ENCODE data around the gene CXCR6. TPM values are rescaled to one million over a fixed set of nuclear protein-coding genes. Genes with fewer than 3 reads are reported as not detected.

Gene CXCR6
- polyA plus RNA-seq, 2 of the 4 experiments (the other 2 are of a cell fraction), result not detected

DNA sequence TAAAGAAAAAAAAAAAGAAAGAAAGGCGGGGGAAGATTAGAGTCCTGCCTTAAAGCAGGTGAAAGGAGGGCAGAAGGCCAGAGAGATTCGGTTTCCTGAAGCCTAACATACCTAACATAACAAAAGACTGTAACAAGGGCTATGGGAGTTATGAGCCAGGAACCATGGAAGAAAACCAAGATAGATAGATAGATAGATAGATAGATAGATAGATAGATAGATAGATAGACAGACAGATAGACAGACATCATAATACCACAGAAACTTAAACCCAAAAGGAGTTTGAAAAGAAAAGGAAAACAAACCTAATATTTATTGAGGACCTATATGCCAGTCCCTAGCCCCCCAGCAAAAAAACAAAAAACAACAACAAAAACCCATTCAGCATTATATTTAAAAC lies 54.7 kb downstream of the CXCR6 start:
- no peak overlapping the region for H3K27ac ChIP-seq
- FAIRE-seq, result no peak
- peaks cover 8% of the 10 kb centered on the region; the same call in 2 of the 3 replicates for H3K4me1 ChIP-seq
- ATAC-seq, result no peak
- H3K9me3 ChIP-seq, result no peaks in the 10 kb centered on the region
- WGBS (ENCODE audit: missing lambda C conversion rate), result 27% methylated on average over 2 of the region's 2 CpGs
- POLR2A ChIA-PET, result no interaction called here
- CTCF ChIA-PET, result no interaction called here
- DNase-seq (ENCODE audit: low read depth in 1 of 2, low spot score in 1 of 2), result no peak
- no peak overlapping the region for H3K4me3 ChIP-seq
- no peak overlapping the region for H3K4me2 ChIP-seq
- no peak for TF ChIP-seq GATA3 (IDR thresholded peaks at IDR 0.05; ENCODE audit: borderline replicate concordance)
- TF ChIP-seq, protein P1, sequence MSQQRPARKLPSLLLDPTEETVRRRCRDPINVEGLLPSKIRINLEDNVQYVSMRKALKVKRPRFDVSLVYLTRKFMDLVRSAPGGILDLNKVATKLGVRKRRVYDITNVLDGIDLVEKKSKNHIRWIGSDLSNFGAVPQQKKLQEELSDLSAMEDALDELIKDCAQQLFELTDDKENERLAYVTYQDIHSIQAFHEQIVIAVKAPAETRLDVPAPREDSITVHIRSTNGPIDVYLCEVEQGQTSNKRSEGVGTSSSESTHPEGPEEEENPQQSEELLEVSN (IDR thresholded peaks at IDR 0.05; ENCODE audit: borderline replicate concordance, low read depth), result no peak
- TF ChIP-seq HOXA7 (CRISPR knock-in tag; IDR thresholded peaks at IDR 0.05), result no peak
- no peak for TF ChIP-seq HEYL (CRISPR knock-in tag; IDR thresholded peaks at IDR 0.05)
- no peak for TF ChIP-seq RAD21 (conservative IDR thresholded peaks at IDR 0.05 in 1 of 2, IDR thresholded peaks at IDR 0.05 in 1 of 2)
- TF ChIP-seq, protein P2, sequence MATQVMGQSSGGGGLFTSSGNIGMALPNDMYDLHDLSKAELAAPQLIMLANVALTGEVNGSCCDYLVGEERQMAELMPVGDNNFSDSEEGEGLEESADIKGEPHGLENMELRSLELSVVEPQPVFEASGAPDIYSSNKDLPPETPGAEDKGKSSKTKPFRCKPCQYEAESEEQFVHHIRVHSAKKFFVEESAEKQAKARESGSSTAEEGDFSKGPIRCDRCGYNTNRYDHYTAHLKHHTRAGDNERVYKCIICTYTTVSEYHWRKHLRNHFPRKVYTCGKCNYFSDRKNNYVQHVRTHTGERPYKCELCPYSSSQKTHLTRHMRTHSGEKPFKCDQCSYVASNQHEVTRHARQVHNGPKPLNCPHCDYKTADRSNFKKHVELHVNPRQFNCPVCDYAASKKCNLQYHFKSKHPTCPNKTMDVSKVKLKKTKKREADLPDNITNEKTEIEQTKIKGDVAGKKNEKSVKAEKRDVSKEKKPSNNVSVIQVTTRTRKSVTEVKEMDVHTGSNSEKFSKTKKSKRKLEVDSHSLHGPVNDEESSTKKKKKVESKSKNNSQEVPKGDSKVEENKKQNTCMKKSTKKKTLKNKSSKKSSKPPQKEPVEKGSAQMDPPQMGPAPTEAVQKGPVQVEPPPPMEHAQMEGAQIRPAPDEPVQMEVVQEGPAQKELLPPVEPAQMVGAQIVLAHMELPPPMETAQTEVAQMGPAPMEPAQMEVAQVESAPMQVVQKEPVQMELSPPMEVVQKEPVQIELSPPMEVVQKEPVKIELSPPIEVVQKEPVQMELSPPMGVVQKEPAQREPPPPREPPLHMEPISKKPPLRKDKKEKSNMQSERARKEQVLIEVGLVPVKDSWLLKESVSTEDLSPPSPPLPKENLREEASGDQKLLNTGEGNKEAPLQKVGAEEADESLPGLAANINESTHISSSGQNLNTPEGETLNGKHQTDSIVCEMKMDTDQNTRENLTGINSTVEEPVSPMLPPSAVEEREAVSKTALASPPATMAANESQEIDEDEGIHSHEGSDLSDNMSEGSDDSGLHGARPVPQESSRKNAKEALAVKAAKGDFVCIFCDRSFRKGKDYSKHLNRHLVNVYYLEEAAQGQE (IDR thresholded peaks at IDR 0.05), result no peak

Small RNAs within 50 kb of the gene (small RNA-seq; reads per million reads assigned to genes)
- gene RF00019, result 0 reads per million in 6 experiments

Other genes with a start within 250 kb of the CXCR6 start
- 0.03 TPM in 1 of 2 replicates, not detected in the other for gene SLC6A20, start 146.9 kb upstream of the CXCR6 start, polyA plus RNA-seq (2011; rRNA removed)
- gene SLC6A20, start 146.9 kb upstream of the CXCR6 start, polyA plus RNA-seq (2017; fragmentation: RNase III; extraction: RNeasy Plus Mini Kit Qiagen cat#74134 plus additional on column Dnase treatment), result not detected in 3 replicates
- 21.3 and 25.0 TPM in 2 replicates for gene LZTFL1, start 101.3 kb upstream of the CXCR6 start, polyA plus RNA-seq (2011; rRNA removed)
- 10.8 to 12.6 TPM (median 12.0 TPM) in 3 replicates for gene LZTFL1, start 101.3 kb upstream of the CXCR6 start, polyA plus RNA-seq (2017; fragmentation: RNase III; extraction: RNeasy Plus Mini Kit Qiagen cat#74134 plus additional on column Dnase treatment)
- not detected in 2 replicates for gene CCR9, start 56.9 kb upstream of the CXCR6 start, polyA plus RNA-seq (2011; rRNA removed)
- gene CCR9, start 56.9 kb upstream of the CXCR6 start, polyA plus RNA-seq (2017; fragmentation: RNase III; extraction: RNeasy Plus Mini Kit Qiagen cat#74134 plus additional on column Dnase treatment), result not detected in 3 replicates
- 4.4 and 6.4 TPM in 2 replicates for gene FYCO1, start 52.4 kb downstream of the CXCR6 start, polyA plus RNA-seq (2011; rRNA removed)
- 3.7 to 4.9 TPM (median 4.1 TPM) in 3 replicates for gene FYCO1, start 52.4 kb downstream of the CXCR6 start, polyA plus RNA-seq (2017; fragmentation: RNase III; extraction: RNeasy Plus Mini Kit Qiagen cat#74134 plus additional on column Dnase treatment)
- not detected in 2 replicates for gene XCR1, start 84.0 kb downstream of the CXCR6 start, polyA plus RNA-seq (2011; rRNA removed)
- gene XCR1, start 84.0 kb downstream of the CXCR6 start, polyA plus RNA-seq (2017; fragmentation: RNase III; extraction: RNeasy Plus Mini Kit Qiagen cat#74134 plus additional on column Dnase treatment), result not detected in 3 replicates